HUDEP-2 (cell line): ENCODE measurements around the gene ZNF765.
"Not testable (repeated sequence)": the region's sequence is repeated elsewhere in the genome, so short reads cannot be mapped to it uniquely, and the experiment has no call there.

Experiments
- DNase-seq, 76 experiments: peaks; one replicate each; lab custom pipeline; 2025; ENCODE audit not compliant: unreplicated experiment in 76 of 76; lab: John Stamatoyannopoulos, UW

ZNF765 gene

DNA sequence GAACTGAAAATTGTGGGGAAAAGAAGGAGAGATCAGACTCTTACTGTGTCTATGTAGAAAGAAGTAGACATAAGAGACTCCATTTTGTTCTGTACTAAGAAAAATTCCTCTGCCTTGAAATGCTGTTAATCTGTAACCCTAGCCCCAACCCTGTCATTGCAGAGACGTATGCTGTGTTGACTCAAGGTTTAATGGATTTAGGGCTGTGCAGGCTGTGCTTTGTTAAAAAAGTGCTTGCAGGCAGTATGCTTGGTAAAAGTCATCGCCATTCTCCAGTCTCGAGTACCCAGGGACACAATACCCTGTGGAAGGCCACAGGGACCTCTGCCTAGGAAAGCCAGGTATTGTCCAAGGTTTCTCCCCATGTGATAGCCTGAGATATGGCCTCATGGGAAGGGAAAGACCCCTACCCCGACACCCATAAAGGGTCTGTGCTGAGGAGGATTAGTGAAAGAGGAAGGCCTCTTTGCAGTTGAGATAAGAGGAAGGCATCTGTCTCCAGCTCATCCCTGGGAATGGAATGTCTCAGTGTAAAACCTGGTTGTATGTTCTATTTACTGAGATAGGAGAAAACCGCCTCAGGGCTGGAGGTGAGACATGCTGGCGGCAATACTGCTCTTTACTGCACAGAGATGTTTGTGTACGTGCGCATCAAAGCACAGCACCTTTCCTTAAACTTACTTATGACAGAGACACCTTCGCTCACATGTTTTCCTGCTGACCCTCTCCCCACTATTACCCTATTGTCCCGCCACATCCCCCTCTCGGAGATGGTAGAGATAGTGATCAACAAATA is 25.8 kb downstream of the ZNF765 start:
- not testable (repeated sequence) for DNase-seq

DNA sequence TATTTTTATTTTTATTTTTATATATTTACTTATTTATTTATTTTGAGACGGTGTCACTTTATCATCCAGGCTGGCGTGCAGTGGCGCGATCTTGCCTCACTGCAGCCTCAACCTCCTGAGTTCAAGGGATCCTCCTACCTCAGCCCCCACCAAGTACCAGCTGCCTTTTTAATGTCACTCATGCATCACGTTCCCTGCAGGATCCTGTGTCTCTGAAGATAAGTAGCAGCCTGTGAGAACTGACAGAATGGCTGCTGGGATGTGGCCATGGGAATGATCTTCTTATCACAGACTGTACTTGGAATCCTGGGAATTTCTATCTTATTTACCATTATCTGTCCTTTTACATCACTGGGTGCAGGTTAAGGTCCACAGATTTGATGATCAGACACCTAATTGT is 27.6 kb downstream of the ZNF765 start:
- DNase-seq: no peak

DNA sequence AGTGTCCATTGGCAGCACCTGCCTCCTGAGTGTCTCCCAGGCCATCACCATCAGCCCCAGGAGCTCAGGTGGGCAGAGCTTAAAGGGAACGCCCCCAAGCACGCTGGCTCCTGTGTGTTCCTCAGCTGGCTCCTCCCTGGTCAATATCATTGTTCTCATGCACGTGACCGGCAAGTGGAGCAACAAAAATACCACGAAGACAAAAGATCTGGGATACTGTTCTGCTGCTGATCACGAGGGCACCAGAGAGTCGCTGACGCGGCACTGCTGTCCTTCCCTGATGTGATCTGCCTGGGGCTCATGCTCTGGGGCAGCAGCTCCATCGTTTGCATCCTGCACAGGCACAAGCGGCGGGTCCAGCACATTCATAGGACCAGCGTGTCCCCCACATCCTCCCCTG is 28.1 kb downstream of the ZNF765 start:
- not testable (repeated sequence) for DNase-seq

DNA sequence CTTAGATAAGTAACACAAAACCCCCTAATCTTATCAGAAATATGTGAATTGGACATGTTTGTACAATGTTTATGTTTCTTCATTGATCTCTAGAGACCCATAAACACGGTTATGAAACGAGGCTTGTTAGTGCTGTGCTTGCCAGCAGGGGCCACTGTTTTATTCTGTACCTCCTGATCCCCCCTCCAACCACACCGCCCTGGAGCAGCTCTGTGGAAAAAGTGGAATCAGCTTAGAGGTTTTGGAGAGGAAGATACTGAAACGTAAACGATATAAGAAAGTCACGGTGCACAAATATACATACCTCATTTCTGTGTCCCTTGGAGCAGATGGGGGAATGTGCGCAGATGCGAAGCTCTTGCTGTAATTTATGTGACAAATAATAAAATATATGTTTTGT is 28.7 kb downstream of the ZNF765 start:
- not testable (repeated sequence) for DNase-seq

DNA sequence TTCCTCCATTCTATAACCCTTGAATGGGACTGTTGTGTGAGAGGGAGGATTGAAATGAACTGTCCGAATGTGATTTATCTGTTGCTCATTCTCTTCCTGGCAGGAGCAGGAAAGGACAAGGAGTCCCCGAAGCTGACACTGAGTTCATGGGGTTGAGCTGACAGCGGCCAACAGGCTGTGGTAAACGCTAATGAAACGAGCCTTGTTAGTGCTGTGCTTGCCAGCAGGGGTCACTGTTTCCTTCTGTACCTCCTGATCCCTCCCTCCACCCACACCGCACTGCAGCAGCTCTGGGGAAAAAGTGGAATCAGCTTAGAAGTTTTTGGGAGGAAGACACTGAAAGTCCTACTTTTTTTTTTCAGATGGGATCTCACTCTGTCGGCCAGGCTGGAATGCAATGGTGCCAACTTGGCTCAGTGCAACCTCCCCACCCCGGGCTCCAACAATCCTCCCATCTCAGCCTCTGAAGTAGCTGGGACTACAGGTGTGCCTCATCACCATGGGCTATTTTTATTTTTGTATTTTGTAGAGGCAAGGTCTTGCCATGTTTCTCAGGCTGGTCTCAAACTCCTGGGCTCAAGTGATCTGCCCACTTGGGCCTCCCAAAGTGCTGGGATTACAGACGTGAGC is 30.1 kb downstream of the ZNF765 start:
- DNase-seq: peak in 47 of 76 experiments; percentile 1 to 52 (median 16)

DNA sequence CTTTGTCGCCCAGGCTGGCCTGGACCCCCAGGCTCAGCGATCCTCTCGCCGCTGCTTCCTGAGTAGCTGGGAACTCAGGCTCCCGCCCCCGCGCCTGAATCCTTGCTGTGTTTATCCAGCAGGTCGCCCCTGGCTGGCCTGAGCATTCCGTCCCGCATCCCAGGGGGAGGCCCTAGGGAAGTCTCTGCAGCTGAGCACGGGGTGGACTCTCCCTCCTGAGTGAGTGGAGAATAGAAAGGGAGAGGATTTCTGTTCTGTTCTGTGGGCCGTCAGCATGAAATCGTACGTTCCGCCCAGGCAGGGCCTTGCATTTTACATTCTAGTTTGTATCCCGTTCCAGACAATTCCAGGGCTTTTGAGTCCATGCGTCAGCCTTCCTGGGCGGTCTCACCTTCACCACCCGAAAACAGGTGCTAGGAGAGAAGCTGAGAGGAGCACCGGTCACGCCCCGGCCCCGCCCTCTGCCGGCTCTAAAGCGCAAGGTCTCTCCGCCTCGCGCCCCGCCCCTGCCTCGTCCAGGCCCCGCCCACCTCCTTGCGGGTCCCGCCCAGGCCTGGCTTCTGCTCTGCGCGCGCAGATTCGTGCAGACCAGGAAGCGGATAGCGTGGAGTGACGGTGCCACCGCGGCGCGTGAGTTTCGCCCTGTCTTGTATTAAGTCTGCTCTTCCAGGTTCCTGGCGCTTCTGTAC is 36.6 kb downstream of the ZNF765 start, which contains the start of gene ZNF761:
Gene ZNF761, plus strand, starts transcription at position 586 of the 689 bp plus-strand sequence. CDS start 15,285 bp downstream, outside the sequence.
- peak in 75 of 76 experiments; percentile 56 to 97 (median 91) for DNase-seq

DNA sequence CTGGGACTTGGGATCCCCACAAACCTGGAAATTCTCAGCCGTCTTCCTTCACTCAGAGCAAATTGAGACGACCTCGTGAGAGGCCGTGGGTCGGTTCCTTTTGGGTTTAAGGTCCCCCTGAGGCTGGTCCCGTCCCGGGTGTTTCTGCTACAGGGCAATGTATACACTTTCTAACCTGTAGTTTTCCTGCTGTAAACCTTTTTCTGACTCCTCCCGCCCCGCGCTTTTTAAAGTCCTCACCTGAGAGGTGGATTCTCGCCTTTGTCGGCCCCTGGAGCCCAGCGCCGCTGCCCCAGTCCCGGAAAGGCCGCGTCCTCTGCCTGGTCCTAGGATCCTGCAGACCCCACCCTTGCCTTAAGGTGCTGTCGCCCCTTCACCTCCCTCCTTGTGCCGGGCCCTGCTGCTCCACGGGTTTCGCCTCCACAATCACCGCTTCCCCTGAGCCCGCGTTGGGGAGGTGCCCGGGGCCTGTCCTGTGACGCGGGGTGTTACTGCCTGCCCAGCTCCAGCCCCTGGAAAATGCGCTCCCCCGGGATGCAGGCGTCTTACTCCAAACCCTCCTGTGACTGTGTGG is 37.2 kb downstream of the ZNF765 start:
- peak in 20 of 76 experiments; percentile 4 to 54 (median 27) for DNase-seq

DNA sequence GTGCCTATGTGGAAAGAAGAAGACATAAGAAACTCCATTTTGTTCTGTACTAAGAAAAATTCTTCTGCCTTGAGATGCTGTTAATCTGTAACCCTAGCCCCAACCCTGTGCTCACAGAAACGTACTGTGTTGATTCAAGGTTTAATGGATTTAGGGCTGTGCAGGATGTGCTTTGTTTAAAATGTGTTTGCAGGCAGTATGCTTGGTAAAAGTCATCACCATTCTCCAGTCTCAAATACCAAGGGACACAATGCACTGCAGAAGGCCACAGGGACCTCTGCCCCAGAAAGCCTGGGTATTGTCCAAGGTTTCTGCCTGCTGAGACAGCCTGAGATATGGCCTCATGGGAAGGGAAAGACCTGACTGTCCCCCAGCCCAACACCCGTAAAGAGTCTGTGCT is 48.9 kb downstream of the ZNF765 start:
- DNase-seq: not testable (repeated sequence)

DNA sequence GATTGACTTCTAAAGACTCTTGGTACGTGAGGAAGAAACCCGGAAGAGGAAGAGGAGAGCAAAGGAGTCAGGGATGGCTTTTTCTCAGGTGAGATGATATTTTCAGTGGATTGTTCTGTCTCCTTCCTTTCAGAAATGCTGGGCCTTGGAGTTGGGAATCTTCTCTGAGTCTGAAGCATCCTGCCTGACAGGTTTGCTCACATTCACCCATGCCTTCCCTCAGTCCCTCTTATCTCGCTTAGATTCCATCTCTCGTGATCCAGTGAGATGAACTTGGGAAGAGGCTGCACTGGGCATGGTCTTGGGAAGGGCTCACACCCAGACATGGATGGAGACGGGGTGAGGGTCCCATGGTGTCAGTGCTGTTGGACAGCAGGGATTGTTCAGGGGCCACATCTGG is 52.2 kb downstream of the ZNF765 start:
- DNase-seq: not testable (repeated sequence)

DNA sequence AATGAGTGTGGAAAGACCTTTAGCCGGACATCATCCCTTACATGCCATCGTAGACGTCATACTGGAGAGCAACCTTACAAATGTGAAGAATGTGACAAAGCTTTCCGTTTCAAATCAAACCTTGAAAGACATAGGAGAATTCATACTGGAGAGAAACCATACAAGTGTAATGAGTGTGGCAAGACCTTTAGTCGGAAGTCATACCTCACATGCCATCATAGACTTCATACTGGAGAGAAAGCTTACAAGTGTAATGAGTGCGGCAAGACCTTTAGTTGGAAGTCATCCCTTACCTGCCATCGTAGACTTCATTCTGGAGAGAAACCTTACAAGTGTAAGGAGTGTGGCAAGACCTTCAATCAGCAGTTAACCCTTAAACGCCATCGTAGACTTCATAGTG is 60.9 kb downstream of the ZNF765 start:
- no peak for DNase-seq

DNA sequence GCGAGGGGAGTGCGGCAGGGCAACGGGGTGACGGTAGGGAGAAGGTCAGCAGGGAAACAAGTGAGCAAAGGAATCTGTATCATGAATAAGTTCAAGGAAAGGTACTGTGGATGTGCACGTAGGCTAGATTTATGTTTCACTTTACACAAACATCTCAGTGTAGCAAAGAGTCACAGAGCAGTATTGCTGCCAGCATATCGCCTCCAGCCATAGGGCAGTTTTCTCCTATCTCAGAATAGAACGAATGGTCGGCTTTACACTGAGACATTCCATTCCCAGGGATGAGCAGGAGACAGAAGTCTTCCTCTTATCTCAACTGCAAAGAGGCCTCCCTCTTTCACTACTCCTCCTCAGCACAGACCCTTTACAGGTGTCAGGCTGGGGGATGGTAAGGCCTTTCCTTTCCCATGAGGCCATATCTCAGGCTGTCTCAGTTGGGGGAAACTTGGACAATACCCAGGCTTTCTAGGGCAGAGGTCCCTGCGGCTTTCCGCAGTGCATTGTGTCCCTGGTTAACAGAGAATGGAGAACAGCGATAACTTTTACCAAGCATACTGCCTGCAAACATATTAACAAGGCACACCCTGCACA is 65.3 kb downstream of the ZNF765 start:
- DNase-seq: not testable (repeated sequence)

DNA sequence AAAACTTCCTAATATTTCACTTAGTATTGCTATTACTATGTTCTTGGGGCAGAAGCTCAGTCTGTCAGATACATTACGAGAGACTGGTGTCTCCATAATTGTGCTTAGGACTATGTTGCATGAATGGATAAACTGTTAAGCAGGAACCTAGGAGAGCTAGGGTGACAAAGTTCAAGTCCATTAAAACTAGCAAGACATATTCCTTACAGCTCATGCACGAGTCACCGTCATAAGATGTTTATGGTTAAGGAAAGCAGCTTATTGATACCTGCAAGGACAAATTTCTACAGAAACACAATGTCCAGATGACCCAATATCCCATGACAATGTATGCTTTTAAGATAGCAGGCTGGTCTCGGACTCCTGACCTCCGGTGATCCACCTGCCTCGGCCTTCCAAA is 66.9 kb downstream of the ZNF765 start:
- no peak for DNase-seq

DNA sequence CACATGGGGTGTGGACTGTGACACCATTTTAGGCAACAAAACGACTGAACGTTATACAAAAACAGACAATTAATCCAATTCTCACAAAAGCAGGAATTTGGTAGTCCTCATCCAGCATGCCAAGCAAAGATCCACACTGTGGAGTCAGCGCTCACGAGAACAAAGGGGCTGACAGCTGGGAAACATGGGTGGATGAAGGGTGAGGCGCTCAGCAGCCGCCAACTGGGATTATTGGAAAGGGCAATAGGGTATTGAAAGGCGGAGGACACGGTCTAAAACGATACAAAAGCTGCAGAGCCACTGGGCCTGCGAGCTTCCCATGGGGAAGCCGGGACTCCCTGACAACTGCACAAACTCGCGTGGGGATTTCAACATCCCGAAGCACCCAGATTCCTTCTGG is 67.9 kb downstream of the ZNF765 start:
- no peak for DNase-seq

DNA sequence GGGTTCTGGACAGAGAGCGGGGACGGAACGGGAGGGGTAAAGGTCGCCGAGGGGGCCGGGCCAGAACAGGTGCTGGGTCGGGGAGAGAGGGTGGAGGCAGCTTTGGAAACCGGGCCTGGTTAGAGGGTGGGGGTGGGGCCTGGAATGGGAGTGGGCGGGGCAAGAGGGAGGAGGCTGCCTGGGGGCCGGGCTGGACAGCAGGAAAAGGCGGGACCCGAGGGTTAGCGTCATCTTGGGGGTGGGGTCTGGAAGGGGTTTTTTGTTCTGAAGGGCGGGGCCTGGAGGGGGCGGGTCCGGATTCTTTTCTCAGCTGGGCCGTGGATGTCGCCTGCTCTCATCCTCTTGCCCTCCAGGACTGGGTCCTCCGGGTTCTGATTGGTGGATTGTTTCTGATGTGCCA is 68.3 kb downstream of the ZNF765 start:
- no peak for DNase-seq

DNA sequence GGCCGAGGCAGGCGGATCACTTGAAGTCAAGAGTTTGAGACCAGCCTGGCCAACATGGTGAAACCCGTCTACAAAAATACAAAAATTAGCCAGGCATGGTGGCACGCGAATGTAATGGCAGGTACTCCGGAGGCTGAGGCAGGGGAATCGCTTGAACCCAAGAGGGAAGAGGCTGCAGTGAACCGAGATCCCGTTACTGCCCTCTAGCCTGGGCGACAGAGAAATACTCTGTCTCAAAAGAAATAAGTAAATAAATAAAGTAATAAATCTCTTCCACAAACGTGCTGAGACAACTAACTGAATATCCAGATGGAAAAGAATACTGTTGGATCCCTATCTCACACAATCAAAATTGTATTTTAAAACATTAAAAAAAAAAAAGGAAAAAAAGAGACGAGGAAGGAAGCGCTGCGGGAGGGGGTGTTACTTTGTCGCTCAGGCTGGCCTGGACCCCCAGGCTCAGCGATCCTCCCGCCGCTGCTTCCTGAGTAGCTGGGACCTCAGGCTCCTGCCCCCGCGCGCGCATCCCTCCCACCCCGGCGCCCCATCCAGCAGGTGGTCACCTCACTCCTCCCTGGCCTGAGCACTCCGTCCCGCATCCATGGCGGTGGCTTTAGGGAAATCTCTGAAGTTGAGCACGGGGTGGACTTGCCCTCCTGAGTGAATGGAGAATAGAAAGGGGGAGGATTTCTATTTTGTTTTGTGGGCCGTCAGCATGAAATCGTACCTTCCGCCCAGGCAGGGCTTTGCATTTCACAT is 72.0 kb downstream of the ZNF765 start:
- no peak for DNase-seq

DNA sequence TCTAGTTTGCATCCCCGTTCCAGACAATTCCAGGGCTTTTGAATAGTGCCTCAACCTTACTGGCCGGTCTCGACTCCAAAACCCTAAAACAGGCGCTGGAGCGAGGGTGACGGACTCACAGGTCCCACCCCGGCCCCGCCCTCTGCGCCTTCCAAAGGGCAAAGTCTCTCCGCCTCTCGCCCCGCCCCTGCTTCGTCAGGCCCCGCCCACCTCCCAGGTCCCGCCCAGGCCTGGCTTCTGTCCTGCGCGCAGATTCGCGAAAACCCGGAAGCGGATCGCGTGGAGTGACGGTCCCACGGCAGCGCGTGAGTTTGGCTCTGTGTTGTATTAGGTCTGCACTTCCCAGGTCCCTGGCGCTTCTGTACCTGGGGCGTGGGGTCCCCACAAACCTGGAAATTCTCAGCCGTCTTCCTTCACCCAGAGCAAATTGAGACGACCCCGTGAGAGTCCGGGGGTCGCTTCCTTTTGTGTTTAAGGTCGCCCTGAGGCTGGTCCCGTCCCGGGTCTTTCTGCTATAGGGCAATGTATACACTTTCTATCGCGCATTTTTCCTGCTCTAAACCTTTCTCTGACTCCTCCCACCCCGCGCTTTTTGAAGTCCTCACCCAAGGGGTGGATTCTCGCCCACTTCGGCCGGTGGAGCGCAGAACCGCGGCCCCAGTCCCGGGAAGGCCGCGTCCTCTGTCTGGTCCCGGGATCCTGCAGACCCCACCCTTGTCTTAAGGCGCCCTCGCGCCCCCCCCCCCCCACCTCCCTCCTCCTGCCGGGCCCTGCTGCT is 72.7 kb downstream of the ZNF765 start, which contains the start of gene ZNF813:
Gene ZNF813, plus strand, starts transcription at position 249 of the 778 bp plus-strand sequence. CDS start 16,090 bp downstream, outside the sequence.
- DNase-seq: peak in 72 of 76 experiments; percentile 19 to 96 (median 84)

DNA sequence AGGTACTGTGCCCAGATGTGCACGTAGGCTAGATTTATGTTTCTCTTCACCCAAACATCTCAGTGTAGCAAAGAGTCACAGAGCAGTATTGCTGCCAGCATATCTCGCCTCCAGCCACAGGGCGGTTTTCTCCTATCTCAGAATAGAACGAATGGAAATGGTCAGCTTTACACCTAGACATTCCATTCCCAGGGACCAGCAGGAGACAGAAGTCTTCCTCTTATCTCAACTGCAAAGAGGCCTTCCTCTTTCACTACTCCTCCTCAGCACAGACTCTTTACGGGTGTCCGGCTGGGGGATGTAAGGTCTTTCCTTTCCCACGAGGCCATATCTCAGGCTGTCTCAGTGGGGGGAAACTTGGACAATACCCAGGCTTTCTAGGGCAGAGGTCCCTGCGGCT is 73.7 kb downstream of the ZNF765 start:
- DNase-seq: not testable (repeated sequence)

DNA sequence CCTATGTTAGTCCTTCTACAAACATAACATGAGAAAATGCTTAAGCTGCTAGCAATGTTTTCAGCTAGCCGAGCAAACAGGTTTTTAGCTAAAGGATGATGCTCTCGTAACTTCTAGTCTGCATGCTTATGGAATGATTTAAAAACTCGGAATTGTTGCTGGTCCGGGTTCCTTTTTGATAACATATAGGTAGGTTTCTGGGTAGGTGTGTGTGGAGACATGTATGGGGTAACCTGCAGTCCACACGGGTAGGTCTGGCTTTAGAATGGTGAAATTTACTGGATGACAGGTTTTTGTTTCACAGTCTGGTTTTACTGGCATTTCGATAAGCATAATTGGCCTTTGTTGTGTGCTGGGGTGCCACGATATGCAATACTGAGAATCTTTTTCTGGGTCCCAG is 77.0 kb downstream of the ZNF765 start:
- no peak for DNase-seq

DNA sequence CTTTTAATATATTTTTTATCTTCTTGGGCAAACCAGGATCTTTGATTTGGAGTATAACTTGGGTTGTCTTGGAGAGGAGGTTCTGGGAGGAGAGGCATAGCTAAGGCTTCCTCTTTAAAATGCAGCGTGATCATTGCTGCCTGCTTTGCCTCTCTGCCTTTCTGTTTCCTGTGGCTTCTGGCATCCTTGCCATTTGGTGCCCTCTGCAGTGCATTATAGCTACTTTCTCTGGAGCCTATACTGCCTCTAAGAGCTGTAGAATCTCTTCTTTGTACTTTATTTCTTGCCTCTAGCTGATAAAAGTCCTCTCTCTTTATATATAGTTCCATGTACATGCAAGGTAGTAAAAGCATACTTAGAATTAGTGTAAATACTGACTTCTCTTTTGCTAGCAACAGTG is 79.9 kb downstream of the ZNF765 start:
- not testable (repeated sequence) for DNase-seq
